PC-9 (cell line): Measurements from ENCODE around the gene SOX13.

Source experiments
- CTCF ChIP-seq: fragments of 200-600 bp; sonication (generic); conservative IDR thresholded peaks from 2 replicates; pipeline ENCODE4 v1.6.1; 2017; ENCODE audit warnings: mixed run types, antibody characterized with exemption, mild to moderate bottlenecking, moderate library complexity
- EZH2 ChIP-seq: fragments of 200-600 bp; sonication (generic); IDR thresholded peaks from 2 replicates; pipeline ENCODE4 v1.8.0; 2017; ENCODE audit warnings: antibody characterized with exemption, low read depth

- TF ChIP-seq EZH2 (no peak), CTCF (no peak)
Measured at GRCh38 chr1:204043680-204044079, 29.2 kb upstream of the SOX13 start.
